ENCODE data around the gene DAPK1. TPM values are rescaled to one million over a fixed set of nuclear protein-coding genes. Genes with fewer than 3 reads are reported as not detected.

DAPK1 gene
- total and polyA plus RNA-seq, 2 donors (not counting 3 experiments of a cell fraction or from before 2014, with no cell fraction given), result 58.9 to 119 TPM

GRCh38 chr9:87668722-87669121 is 171.1 kb downstream of the DAPK1 start:
- no TSS peak for BruUV-seq (replicated peaks)
- Histone ChIP-seq H2AFZ (ENCODE audit: low read depth, low read length) (no peak overlapping the region), H3K9ac (replicated peaks; ENCODE audit: extremely low read depth, insufficient read depth, low read length) (no peak overlapping the region), H3K36me3 (ENCODE audit: control insufficient read depth in 2 of 2, extremely low read depth in 1 of 2, insufficient read depth in 2 of 2, low read length in 2 of 2) (peaks cover 2 to 49% of the 10 kb centered on the region in 2 experiments), H4K20me1 (replicated peaks; ENCODE audit: control insufficient read depth, extremely low read depth, insufficient read depth, low read length) (no peaks in the 10 kb centered on the region), H3K9me3 (replicated peaks; ENCODE audit: control insufficient read depth, insufficient read depth, low read length) (no peaks in the 10 kb centered on the region), H3K4me1 (ENCODE audit: control insufficient read depth, extremely low read depth, insufficient read depth, low read length) (no peaks in the 10 kb centered on the region), H3K27me3 (ENCODE audit: control insufficient read depth in 2 of 2, insufficient read depth in 2 of 2, low read length in 2 of 2) (no peaks in the 10 kb centered on the region), H3K4me2 (ENCODE audit: insufficient read depth, low read length) (no peak overlapping the region), H3K79me2 (ENCODE audit: control insufficient read depth, insufficient read depth, low read length) (no peaks in the 10 kb centered on the region), H3K9me1 (replicated peaks; ENCODE audit: control insufficient read depth, extremely low read depth, insufficient read depth, low read length) (no peaks in the 10 kb centered on the region), H3K4me3 (replicated peaks in 1 of 3; ENCODE audit: insufficient read depth in 1 of 3, low read depth in 1 of 3, low read length in 3 of 3) (no peak overlapping the region), H3K27ac (ENCODE audit: insufficient read depth, low read depth, low read length) (no peak overlapping the region)
- dilution Hi-C loops (cut with MboI; ENCODE audit: extremely low pct_ligation_motif_present, low sequenced_read_pairs), result loop anchor here (10.0 kb wide), 1 partner anchor 334 kb away; no protein-coding TSS in a partner anchor
- TF ChIP-seq FOS (IDR thresholded peaks at IDR 0.05; ENCODE audit: borderline replicate concordance, insufficient read depth, low read length), result no peak
- TF ChIP-seq, protein P1, sequence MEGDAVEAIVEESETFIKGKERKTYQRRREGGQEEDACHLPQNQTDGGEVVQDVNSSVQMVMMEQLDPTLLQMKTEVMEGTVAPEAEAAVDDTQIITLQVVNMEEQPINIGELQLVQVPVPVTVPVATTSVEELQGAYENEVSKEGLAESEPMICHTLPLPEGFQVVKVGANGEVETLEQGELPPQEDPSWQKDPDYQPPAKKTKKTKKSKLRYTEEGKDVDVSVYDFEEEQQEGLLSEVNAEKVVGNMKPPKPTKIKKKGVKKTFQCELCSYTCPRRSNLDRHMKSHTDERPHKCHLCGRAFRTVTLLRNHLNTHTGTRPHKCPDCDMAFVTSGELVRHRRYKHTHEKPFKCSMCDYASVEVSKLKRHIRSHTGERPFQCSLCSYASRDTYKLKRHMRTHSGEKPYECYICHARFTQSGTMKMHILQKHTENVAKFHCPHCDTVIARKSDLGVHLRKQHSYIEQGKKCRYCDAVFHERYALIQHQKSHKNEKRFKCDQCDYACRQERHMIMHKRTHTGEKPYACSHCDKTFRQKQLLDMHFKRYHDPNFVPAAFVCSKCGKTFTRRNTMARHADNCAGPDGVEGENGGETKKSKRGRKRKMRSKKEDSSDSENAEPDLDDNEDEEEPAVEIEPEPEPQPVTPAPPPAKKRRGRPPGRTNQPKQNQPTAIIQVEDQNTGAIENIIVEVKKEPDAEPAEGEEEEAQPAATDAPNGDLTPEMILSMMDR (IDR thresholded peaks at IDR 0.05; ENCODE audit: extremely low read depth in 1 of 2, insufficient read depth in 1 of 2, low read depth in 1 of 2, low read length in 2 of 2), result no peak
- no peak for TF ChIP-seq EZH2 (IDR thresholded peaks at IDR 0.05; ENCODE audit: borderline replicate concordance, low read depth, low read length, severe bottlenecking)
- no peak for TF ChIP-seq JUN (IDR thresholded peaks at IDR 0.05; ENCODE audit: borderline replicate concordance, insufficient read depth, insufficient read length, low read depth)
- TF ChIP-seq, protein P2, sequence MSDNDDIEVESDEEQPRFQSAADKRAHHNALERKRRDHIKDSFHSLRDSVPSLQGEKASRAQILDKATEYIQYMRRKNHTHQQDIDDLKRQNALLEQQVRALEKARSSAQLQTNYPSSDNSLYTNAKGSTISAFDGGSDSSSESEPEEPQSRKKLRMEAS (IDR thresholded peaks at IDR 0.05; ENCODE audit: insufficient read depth, insufficient read length), result no peak
- no peak for TF ChIP-seq MYC (IDR thresholded peaks at IDR 0.05; ENCODE audit: low read depth, low read length)
- no peak for TF ChIP-seq POLR2A (IDR thresholded peaks at IDR 0.05; ENCODE audit: low read depth, low read length)
- TF ChIP-seq GATA2 (IDR thresholded peaks at IDR 0.05; ENCODE audit: insufficient read depth, insufficient read length, low read depth, low read length), result no peak
- TF ChIP-seq POLR2AphosphoS5 (IDR thresholded peaks at IDR 0.05; ENCODE audit: insufficient read depth, low read depth, low read length), result no peak
- no peak for DNase-seq (ENCODE audit: low read depth, low spot score)
- POLR2A ChIA-PET, result no interaction called here
- no peak for FAIRE-seq
- intact Hi-C loops (cut with micrococcal nuclease), result loop anchor here (10.0 kb wide), 1 partner anchor 1234 kb away; no protein-coding TSS in a partner anchor
- CTCF ChIA-PET, result interaction anchor here (0.7 to 2.4 kb wide), 6 partner anchors 8 to 334 kb away, joined by 3 to 8 read pairs (median 3); partner anchors contain the start of gene DAPK1
